ENCODE results near the gene MYO7A. TPM values are rescaled to one million over a fixed set of nuclear protein-coding genes. Genes with fewer than 3 reads are reported as not detected.

The MYO7A gene
- total and polyA plus RNA-seq, 2 donors (not counting 1 experiment from before 2014, with no cell fraction given): 0.03 to 0.07 TPM

- no peaks in the 10 kb centered on the region for H3K27me3 ChIP-seq (replicated peaks in 1 of 4; ENCODE audit: control extremely low read depth in 1 of 4, control insufficient read depth in 3 of 4, insufficient read depth in 4 of 4, low read length in 3 of 4)
- no peak overlapping the region for H3K4me3 Mint-ChIP-seq
Observed at GRCh38 chr11:77155556-77156130, 27.6 kb downstream of the MYO7A start.

More at GRCh38 chr11:77155556-77156130, 27.6 kb downstream of the MYO7A start:
- H3K4me2 ChIP-seq (replicated peaks; ENCODE audit: low read depth, low read length, poor library complexity, severe bottlenecking): no peak overlapping the region
- no peaks in the 10 kb centered on the region for H3K9me3 Mint-ChIP-seq (ENCODE audit: insufficient read depth)
- no peaks in the 10 kb centered on the region for H3K4me1 Mint-ChIP-seq
- ChIA-PET POLR2A (no interaction called here), CTCF (interaction anchor here (1.1 kb wide), 1 partner anchor 28 kb away, joined by 4 read pairs; no protein-coding TSS in a partner anchor)
- no peaks in the 10 kb centered on the region for H3K9me3 ChIP-seq (ENCODE audit: control extremely low read depth in 1 of 3, control insufficient read depth in 2 of 3, insufficient read depth in 1 of 3, low read length in 2 of 3)
- no peak overlapping the region for H3K9ac ChIP-seq (ENCODE audit: low read length)
- TF ChIP-seq CTCF (IDR thresholded peaks at IDR 0.05): no peak
- TF ChIP-seq EZH2 (IDR thresholded peaks at IDR 0.05; ENCODE audit: borderline replicate concordance, insufficient read depth, low read depth, low read length, poor library complexity, severe bottlenecking): no peak
- 95% methylated on average over 11 of the region's 13 CpGs for WGBS (ENCODE audit: insufficient coverage)
- no peak overlapping the region for H3K4me3 ChIP-seq (ENCODE audit: control extremely low read depth in 1 of 5, extremely low read depth in 1 of 5, insufficient read depth in 1 of 5, low read depth in 2 of 5, low read length in 4 of 5)
- no peaks in the 10 kb centered on the region for H3K79me2 ChIP-seq (ENCODE audit: control insufficient read depth, insufficient read depth, low read length)
- no peaks in the 10 kb centered on the region for H3K36me3 ChIP-seq (replicated peaks in 1 of 2; ENCODE audit: control extremely low read depth in 1 of 2, control insufficient read depth in 1 of 2, extremely low read depth in 1 of 2, insufficient read depth in 2 of 2, low read length in 1 of 2)
- no peak overlapping the region for H2AFZ ChIP-seq (ENCODE audit: insufficient read depth, low read depth, low read length, poor library complexity, severe bottlenecking)
- H3K4me1 ChIP-seq (ENCODE audit: control insufficient read depth in 2 of 2, insufficient read depth in 2 of 2, low read length in 2 of 2): peaks cover 0 to 5% of the 10 kb centered on the region in 2 donors
- no peaks in the 10 kb centered on the region for H4K20me1 ChIP-seq (ENCODE audit: control insufficient read depth, insufficient read depth, low read length, poor library complexity, severe bottlenecking)
- intact Hi-C loops (cut with micrococcal nuclease): no loop called here
- H3K27me3 Mint-ChIP-seq: peaks cover 6% of the 10 kb centered on the region
- DNase-seq (no peak), ATAC-seq (ENCODE audit: low read depth) (no peak)
- no peak overlapping the region for H3K27ac ChIP-seq (ENCODE audit: low read length in 2 of 2)
- no peak overlapping the region for H3K27ac Mint-ChIP-seq
